ENCODE results near the gene E2F8. TPM values are rescaled to one million over a fixed set of nuclear protein-coding genes. Genes with fewer than 3 reads are reported as not detected.

Gene E2F8
- total RNA-seq, 1 donor from 2014 or later = 0.27 TPM

DNA sequence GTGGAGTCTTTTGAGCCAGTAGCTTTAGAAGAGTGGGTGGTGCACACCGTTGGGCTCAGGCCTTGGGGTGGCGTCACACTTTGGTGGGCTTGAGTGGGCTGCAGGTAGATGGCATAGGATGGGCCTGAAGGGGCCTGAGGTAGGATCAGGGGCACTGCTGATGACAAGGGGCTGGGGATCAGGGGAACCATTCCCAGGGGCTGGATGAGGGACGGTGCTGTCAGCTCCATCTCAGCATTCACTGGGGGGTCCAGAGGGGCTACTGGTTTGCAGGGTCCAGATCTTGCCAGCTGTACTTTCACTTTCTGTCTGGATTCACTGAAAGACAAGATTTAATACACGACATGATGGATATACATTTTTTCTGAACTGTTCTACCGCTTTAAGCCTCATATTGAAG is 11.1 kb downstream of the E2F8 start:
- Mint-ChIP-seq H3K36me3 (ENCODE audit: low read depth, unreplicated experiment) (no peaks in the 10 kb centered on the region), H3K27me3 (ENCODE audit: low read depth, unreplicated experiment) (no peaks in the 10 kb centered on the region)
- FAIRE-seq = no peak

DNA sequence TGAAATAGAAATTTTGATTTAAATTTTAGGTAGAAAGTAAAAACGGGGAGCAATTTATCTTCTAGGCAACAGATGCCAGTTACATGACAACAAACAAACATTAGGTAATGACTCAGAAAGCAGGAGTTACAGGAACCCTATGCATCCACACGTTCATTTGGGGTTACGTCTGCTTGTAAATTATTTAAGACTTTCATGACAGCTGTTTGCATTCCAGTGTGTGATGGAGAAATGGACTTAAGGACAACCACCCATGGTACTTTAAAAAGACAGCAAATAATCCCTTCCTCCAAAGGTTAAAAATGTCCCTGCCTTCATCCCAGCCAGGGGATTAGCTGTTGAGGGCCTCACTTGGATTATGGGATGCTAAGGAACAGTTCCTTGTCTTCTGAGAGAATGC is 11.8 kb downstream of the E2F8 start:
- Mint-ChIP-seq H3K9me3 (ENCODE audit: unreplicated experiment) (no peaks in the 10 kb centered on the region), H3K4me1 (ENCODE audit: low read depth, unreplicated experiment) (peaks cover 8% of the 10 kb centered on the region), H3K27ac (ENCODE audit: unreplicated experiment) (no peak overlapping the region), H3K4me3 (ENCODE audit: unreplicated experiment) (no peak overlapping the region), H3K27me3 (ENCODE audit: low read depth, unreplicated experiment) (no peaks in the 10 kb centered on the region), H3K36me3 (ENCODE audit: low read depth, unreplicated experiment) (no peaks in the 10 kb centered on the region)
- Histone ChIP-seq H3K4me3 (ENCODE audit: insufficient read depth, low read depth, low read length) (no peak overlapping the region), H3K9me3 (ENCODE audit: insufficient read depth, low read depth, low read length) (no peaks in the 10 kb centered on the region), H3K36me3 (ENCODE audit: insufficient read depth, low read length) (no peaks in the 10 kb centered on the region), H3K79me2 (ENCODE audit: insufficient read depth, low read length) (no peaks in the 10 kb centered on the region), H4K20me1 (ENCODE audit: insufficient read depth, low read length) (no peaks in the 10 kb centered on the region), H3K4me1 (ENCODE audit: insufficient read depth, low read length) (peaks cover 4% of the 10 kb centered on the region), H3K27ac (ENCODE audit: low read depth, low read length) (no peak overlapping the region), H3K9ac (ENCODE audit: low read length) (no peak overlapping the region), H3K27me3 (ENCODE audit: insufficient read depth, low read length) (no peaks in the 10 kb centered on the region), H2AFZ (ENCODE audit: low read depth, low read length) (no peak overlapping the region), H3K4me2 (ENCODE audit: low read length) (no peak overlapping the region)
- no peak for DNase-seq (ENCODE audit: low read depth)
- TF ChIP-seq CTCF (IDR thresholded peaks at IDR 0.05; ENCODE audit: insufficient read depth, low read depth, low read length) = no peak
- no peak for TF ChIP-seq EZH2 (IDR thresholded peaks at IDR 0.05; ENCODE audit: insufficient read depth, low read length)
- FAIRE-seq = no peak

More for the DNA sequence above, 11.1 kb downstream of the E2F8 start:
- Mint-ChIP-seq H3K9me3 (ENCODE audit: unreplicated experiment) (no peaks in the 10 kb centered on the region), H3K4me3 (ENCODE audit: unreplicated experiment) (no peak overlapping the region), H3K4me1 (ENCODE audit: low read depth, unreplicated experiment) (peaks cover 8% of the 10 kb centered on the region), H3K27ac (ENCODE audit: unreplicated experiment) (no peak overlapping the region)
- no peaks in the 10 kb centered on the region for H3K36me3 ChIP-seq (ENCODE audit: insufficient read depth, low read length)
- no peak overlapping the region for H3K9ac ChIP-seq (ENCODE audit: low read length)
- no peak overlapping the region for H2AFZ ChIP-seq (ENCODE audit: low read depth, low read length)
- H3K27me3 ChIP-seq (ENCODE audit: insufficient read depth, low read length) = no peaks in the 10 kb centered on the region
- no peaks in the 10 kb centered on the region for H3K79me2 ChIP-seq (ENCODE audit: insufficient read depth, low read length)
- peaks cover 4% of the 10 kb centered on the region for H3K4me1 ChIP-seq (ENCODE audit: insufficient read depth, low read length)
- no peaks in the 10 kb centered on the region for H4K20me1 ChIP-seq (ENCODE audit: insufficient read depth, low read length)
- DNase-seq (ENCODE audit: low read depth) = no peak
- H3K4me2 ChIP-seq (ENCODE audit: low read length) = no peak overlapping the region
- H3K27ac ChIP-seq (ENCODE audit: low read depth, low read length) = no peak overlapping the region
- H3K4me3 ChIP-seq (ENCODE audit: insufficient read depth, low read depth, low read length) = no peak overlapping the region
- no peak for TF ChIP-seq CTCF (IDR thresholded peaks at IDR 0.05; ENCODE audit: insufficient read depth, low read depth, low read length)
- no peak for TF ChIP-seq EZH2 (IDR thresholded peaks at IDR 0.05; ENCODE audit: insufficient read depth, low read length)
- no peaks in the 10 kb centered on the region for H3K9me3 ChIP-seq (ENCODE audit: insufficient read depth, low read depth, low read length)

DNA sequence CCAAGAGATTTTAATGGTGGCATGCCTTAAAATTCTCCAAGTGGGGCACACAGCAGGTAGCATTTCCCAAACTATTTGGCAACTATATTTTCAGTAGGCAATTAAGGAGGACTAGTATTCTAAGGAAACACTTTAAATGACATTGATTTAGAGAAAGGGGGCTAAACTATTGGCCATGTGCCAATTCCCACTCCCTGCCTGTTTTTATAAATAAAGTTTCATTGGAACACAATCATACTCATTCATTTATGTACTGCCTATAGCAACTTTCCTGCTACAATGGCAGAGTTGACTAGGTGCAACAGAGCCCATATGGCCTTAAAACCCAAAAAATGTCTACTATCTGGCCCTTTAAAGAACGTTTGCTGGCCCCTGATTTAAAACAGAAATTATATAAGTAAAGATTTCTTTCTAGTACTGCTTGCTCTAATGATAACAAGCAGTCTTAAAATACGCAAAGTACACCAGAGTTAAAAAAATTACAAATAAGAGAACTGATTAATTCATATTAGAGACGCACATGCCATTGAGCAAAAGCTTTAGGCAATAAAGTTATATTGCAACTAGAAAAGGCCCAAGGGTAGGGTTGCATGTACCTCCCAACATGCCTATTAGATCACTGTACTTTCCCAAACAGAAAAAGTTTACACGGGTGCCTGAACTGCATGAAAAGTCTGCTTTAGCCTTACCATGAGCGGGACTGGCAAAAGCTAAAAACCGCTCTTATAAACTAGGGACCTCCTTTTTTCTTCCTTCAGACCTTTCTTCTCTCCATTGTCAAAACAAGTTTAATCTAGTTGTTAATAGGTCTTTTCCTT is 14.2 kb downstream of the E2F8 start:
- Histone ChIP-seq H3K4me2 (ENCODE audit: low read length) (no peak overlapping the region), H3K9ac (ENCODE audit: low read length) (no peak overlapping the region), H2AFZ (ENCODE audit: low read depth, low read length) (no peak overlapping the region), H3K36me3 (ENCODE audit: insufficient read depth, low read length) (no peaks in the 10 kb centered on the region), H3K4me3 (ENCODE audit: insufficient read depth, low read depth, low read length) (no peak overlapping the region), H3K27ac (ENCODE audit: low read depth, low read length) (no peak overlapping the region), H4K20me1 (ENCODE audit: insufficient read depth, low read length) (no peaks in the 10 kb centered on the region), H3K27me3 (ENCODE audit: insufficient read depth, low read length) (no peaks in the 10 kb centered on the region), H3K9me3 (ENCODE audit: insufficient read depth, low read depth, low read length) (no peaks in the 10 kb centered on the region), H3K4me1 (ENCODE audit: insufficient read depth, low read length) (no peaks in the 10 kb centered on the region), H3K79me2 (ENCODE audit: insufficient read depth, low read length) (no peaks in the 10 kb centered on the region)
- DNase-seq (ENCODE audit: low read depth) = no peak
- H3K27me3 Mint-ChIP-seq (ENCODE audit: low read depth, unreplicated experiment) = no peaks in the 10 kb centered on the region
- FAIRE-seq = no peak
- TF ChIP-seq EZH2 (IDR thresholded peaks at IDR 0.05; ENCODE audit: insufficient read depth, low read length) (no peak), CTCF (IDR thresholded peaks at IDR 0.05; ENCODE audit: insufficient read depth, low read depth, low read length) (no peak)
- H3K9me3 Mint-ChIP-seq (ENCODE audit: unreplicated experiment) = no peaks in the 10 kb centered on the region
- no peak overlapping the region for H3K4me3 Mint-ChIP-seq (ENCODE audit: unreplicated experiment)
- peaks cover 2% of the 10 kb centered on the region for H3K4me1 Mint-ChIP-seq (ENCODE audit: low read depth, unreplicated experiment)
- no peak overlapping the region for H3K27ac Mint-ChIP-seq (ENCODE audit: unreplicated experiment)
- H3K36me3 Mint-ChIP-seq (ENCODE audit: low read depth, unreplicated experiment) = no peaks in the 10 kb centered on the region
